ENCODE measurements around the gene SNRNP200.
"Not testable (repeated sequence)": the region's sequence is repeated elsewhere in the genome, so short reads cannot be mapped to it uniquely, and the experiment has no call there.

Gene SNRNP200

DNA sequence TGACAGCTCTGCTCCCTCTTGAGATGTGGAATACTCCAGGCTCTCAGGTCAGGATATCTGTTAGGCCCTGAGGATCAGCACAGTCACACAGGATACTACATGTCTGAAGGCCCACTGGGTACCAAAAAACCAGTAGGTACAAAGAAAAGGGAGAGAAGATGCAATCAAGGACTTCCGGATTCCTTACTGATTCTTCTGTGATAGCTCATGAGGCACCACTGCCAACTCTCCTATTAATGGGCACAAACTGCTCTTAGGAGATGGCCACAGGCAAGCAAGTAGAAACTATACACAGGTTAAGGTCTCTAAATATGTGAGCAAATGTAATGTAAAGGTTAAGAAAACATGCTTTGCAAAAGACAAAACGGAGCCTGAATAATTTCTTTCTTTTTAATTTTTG is 43.0 kb downstream of the SNRNP200 start:
- H3K4me3 ChIP-seq (ENCODE audit: control insufficient read depth, low read depth, low read length) = no peak overlapping the region
- DNase-seq (ENCODE audit: low read depth) = no peak
- TF ChIP-seq, protein P1, sequence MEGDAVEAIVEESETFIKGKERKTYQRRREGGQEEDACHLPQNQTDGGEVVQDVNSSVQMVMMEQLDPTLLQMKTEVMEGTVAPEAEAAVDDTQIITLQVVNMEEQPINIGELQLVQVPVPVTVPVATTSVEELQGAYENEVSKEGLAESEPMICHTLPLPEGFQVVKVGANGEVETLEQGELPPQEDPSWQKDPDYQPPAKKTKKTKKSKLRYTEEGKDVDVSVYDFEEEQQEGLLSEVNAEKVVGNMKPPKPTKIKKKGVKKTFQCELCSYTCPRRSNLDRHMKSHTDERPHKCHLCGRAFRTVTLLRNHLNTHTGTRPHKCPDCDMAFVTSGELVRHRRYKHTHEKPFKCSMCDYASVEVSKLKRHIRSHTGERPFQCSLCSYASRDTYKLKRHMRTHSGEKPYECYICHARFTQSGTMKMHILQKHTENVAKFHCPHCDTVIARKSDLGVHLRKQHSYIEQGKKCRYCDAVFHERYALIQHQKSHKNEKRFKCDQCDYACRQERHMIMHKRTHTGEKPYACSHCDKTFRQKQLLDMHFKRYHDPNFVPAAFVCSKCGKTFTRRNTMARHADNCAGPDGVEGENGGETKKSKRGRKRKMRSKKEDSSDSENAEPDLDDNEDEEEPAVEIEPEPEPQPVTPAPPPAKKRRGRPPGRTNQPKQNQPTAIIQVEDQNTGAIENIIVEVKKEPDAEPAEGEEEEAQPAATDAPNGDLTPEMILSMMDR (conservative IDR thresholded peaks at IDR 0.05; ENCODE audit: control insufficient read depth, insufficient read depth, low read depth, low read length) = no peak

DNA sequence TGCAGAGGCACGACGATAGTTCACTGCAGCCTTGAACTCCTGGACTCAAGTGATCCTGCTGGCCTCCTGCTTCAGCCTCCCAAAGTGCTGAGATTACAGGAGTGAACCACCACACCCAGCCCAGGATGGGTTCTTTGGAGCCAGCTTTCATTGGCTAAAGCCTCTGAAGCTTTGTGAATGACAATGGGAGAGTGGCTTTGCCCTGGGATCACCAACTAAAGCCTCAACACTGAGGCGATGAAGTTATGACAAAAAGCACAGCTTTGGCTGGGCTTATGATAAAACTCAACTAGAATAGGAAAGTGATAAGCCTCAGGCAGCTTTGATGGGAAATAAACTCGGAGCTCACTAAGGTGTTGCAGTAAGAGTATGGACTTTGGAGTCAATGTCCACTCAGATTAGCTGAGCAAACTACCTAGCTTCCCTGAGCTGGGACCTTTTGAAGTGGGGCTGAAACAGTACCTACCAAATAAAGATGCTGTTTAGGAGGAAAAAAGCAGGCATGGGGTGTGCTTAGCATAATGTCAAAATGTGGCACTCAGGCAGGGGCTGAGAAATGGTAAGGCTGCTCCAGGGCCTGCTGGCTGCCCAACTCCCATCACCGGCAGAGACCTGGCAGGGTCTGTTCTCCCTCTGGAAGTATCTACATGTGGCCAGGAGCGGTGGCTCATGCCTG is 43.9 kb downstream of the SNRNP200 start:
- TF ChIP-seq, protein P1 (conservative IDR thresholded peaks at IDR 0.05; ENCODE audit: control insufficient read depth, insufficient read depth, low read depth, low read length) = no peak
- no peak for DNase-seq (ENCODE audit: low read depth)
- no peak overlapping the region for H3K4me3 ChIP-seq (ENCODE audit: control insufficient read depth, low read depth, low read length)

DNA sequence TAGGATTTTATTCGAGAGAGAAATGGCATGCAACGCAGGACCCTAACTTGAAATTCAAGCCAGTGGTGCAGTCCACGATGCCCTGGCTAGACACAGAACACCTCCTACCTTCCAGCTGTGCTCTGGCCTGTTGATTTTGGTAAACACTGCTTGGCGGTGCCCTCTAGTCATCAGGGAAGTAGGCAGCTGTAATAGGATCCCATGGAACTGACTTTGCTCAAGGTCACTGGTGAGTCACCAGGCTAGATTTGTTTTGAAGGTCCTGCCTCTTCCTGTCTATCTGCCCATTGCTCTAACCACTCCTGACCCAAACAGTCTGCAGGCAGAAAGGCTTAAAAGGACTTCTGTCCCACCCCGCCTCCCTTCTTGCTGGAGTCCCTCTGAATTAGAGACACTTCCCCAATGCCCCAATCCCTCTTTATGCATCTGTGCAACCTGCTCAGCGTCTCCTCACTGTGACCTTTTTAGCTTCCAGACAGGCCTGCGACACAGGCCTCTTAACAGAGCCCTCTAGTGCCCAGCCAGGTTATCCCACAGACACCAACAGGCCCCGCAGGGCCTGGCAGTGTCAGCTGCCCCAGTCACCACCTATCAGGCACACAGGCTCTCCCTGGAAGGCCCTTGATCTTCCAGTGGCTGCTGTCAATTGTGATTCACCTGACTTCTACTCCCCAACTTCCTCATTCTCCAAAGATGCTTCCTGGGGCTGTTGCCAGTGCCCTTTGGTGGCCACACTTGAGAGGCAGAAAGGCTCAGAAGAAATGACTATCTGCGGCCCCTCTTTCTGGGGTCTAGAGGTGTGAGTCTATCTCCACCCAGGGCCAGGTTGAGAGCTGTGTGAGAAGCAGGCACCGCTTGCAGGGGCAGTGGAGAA is 44.7 kb downstream of the SNRNP200 start:
- TF ChIP-seq, protein P1 (conservative IDR thresholded peaks at IDR 0.05; ENCODE audit: control insufficient read depth, insufficient read depth, low read depth, low read length) = peak; percentile 41
- peak; percentile 94 for DNase-seq (ENCODE audit: low read depth)
- H3K4me3 ChIP-seq (ENCODE audit: control insufficient read depth, low read depth, low read length) = no peak overlapping the region

DNA sequence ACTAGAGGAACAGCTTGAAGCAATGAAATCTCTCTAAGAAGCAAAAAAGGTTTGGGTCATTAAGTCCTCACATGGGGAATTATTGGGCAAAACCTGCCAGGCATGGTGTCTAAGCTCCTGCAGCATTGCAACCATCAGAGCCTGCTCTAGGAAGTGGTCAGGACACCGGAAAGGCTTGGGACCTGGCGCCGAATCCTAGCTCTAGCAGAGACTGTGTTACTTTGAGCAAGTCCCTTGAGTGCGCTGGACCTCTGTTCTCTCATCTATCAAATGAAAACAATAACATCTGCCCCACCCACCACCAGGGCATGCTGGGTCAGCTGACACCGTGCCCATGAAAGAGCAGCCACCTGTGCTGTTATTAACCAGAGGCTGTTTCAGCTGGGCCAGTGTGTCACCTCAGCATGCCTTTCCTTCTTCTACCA is 45.8 kb downstream of the SNRNP200 start:
- TF ChIP-seq, protein P1 (conservative IDR thresholded peaks at IDR 0.05; ENCODE audit: control insufficient read depth, insufficient read depth, low read depth, low read length) = no peak
- DNase-seq (ENCODE audit: low read depth) = no peak
- H3K4me3 ChIP-seq (ENCODE audit: control insufficient read depth, low read depth, low read length) = no peak overlapping the region

DNA sequence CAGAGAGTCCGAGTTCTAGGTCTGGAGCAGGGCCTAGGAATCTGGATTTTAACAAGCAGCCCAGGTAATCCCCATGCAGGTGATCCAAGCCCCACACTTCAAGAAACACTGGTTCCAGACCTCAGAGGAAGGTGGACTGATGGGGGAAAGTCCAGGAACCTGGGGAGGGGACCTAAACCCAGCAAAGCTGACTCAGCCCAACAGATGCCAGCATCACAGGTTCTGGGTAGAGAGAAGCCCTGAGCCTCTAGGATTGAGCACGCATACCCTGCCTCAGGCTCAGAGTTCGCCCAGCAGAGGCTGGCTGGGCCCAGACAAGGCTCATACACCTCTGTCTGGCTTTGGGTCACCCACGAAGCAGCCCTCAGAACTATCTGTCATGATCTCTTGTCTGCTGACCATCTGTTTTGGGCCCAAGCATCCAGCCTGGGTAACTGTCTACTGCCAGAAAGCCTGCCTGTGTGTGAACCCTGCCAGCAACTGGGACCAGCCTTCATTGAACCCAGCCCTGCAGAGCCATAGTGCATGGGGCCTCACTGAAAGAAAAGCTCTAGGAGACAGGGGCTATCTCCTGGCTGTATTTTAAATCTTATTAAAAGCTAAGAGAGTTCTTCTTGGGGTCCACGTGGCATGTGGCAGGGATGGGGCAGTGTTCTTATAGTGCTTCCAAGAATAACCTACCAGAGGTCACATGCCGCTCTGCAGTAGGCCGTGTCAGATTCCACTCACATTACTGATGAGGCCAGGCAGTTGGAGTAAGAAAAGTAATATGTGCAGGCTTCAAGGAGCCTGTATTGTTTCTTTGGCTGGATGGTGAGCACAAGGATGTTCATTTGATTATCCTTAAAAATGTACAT is 47.0 kb downstream of the SNRNP200 start:
- DNase-seq (ENCODE audit: low read depth) = no peak
- TF ChIP-seq, protein P1 (conservative IDR thresholded peaks at IDR 0.05; ENCODE audit: control insufficient read depth, insufficient read depth, low read depth, low read length) = no peak
- H3K4me3 ChIP-seq (ENCODE audit: control insufficient read depth, low read depth, low read length) = no peak overlapping the region

DNA sequence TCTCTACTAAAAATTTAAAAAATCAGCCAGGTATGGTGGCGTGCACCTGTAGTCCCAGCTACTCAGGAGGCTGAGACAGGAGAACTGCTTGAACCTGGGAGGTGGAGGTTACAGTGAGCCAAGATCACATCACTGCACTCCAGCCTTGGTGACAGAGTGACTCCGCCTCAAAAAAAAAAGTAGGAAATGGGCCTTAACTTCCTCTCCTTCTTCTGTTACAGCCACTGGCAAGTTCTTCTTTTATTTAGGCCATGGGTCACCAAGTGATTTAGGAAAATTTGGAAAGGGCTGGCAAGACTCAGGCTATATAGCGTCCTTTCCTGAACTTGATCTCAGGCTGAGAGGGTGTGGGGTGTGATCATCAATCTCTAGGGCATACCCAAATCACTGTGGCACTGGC is 47.6 kb downstream of the SNRNP200 start:
- not testable (repeated sequence) for H3K4me3 ChIP-seq (ENCODE audit: control insufficient read depth, low read depth, low read length); DNase-seq (ENCODE audit: low read depth)
